COLO668 (cell line): ENCODE measurements around the gene MAGEA9B.
A peak's percentile ranks its signal among the peaks of the same experiment; 100 is the strongest.
"Not testable (repeated sequence)": the region's sequence is repeated elsewhere in the genome, so short reads cannot be mapped to it uniquely, and the experiment has no call there.

Experiments used
- DNase-seq: peaks from one replicate; lab custom pipeline; 2025; ENCODE audit not compliant: unreplicated experiment; lab: John Stamatoyannopoulos, UW

Gene MAGEA9B

GRCh38 chrX:149539283-149540130, 47.8 kb downstream of the MAGEA9B start:
- DNase-seq, result peak; percentile 79

- not testable (repeated sequence) for DNase-seq
These were observed 49.8 kb downstream of the MAGEA9B start for GRCh38 chrX:149537474-149537873.

GRCh38 chrX:149534926-149535602, 52.2 kb downstream of the MAGEA9B start:
- DNase-seq, result not testable (repeated sequence)

- DNase-seq, result not testable (repeated sequence)
These were observed 53.3 kb downstream of the MAGEA9B start for GRCh38 chrX:149533999-149534398.

GRCh38 chrX:149532868-149533267, 54.4 kb downstream of the MAGEA9B start:
- not testable (repeated sequence) for DNase-seq
